ENCODE measurements around the gene KLHDC3.
A peak's percentile ranks its signal among the peaks of the same experiment; 100 is the strongest.

KLHDC3 gene

GRCh38 chr6:43059168-43060033 is 45.4 kb downstream of the KLHDC3 start, which contains the start of the genes KLC4 and MRPL2:
Gene KLC4 (plus strand): TSS chr6:43059631. CDS start chr6:43061336, 1,705 bp downstream.
Gene MRPL2 (minus strand): TSS chr6:43059434. CDS start chr6:43059381, 53 bp downstream.
- peak; percentile 15 for DNase-seq

- DNase-seq = no peak
Measured at GRCh38 chr6:43060034-43060754, 46.1 kb downstream of the KLHDC3 start.

GRCh38 chr6:43060755-43061633 is 46.9 kb downstream of the KLHDC3 start:
- DNase-seq = no peak

GRCh38 chr6:43061861-43062260 is 47.8 kb downstream of the KLHDC3 start:
- DNase-seq = no peak

GRCh38 chr6:43062818-43063217 is 48.8 kb downstream of the KLHDC3 start:
- no peak for DNase-seq

- no peak for DNase-seq
Measured at GRCh38 chr6:43070028-43070632, 56.1 kb downstream of the KLHDC3 start.

All from cortex of kidney (tissue), 1 donor.